GM12864 (cell line): ENCODE results near the gene OR8D4.
"Not testable (repeated sequence)": the region's sequence is repeated elsewhere in the genome, so short reads cannot be mapped to it uniquely, and the experiment has no call there.

Experiments
- DNase-seq: peaks from one replicate; pipeline ENCODE4 v3.0.0-alpha.2; 2011; ENCODE audit warnings: low read depth
- H3K4me3 ChIP-seq: 2 replicates; pipeline ENCODE4 v1.5.1; 2011; ENCODE audit warnings: mild to moderate bottlenecking, low read depth, low read length, control low read depth
- TF ChIP-seq, protein P1 (sequence below): IDR thresholded peaks from 2 replicates; pipeline ENCODE4 v1.5.1; 2011; ENCODE audit warnings: low read depth, mild to moderate bottlenecking, moderate library complexity, low read length, control low read depth, inconsistent platforms; ENCODE audit errors: missing control alignments

The OR8D4 gene

DNA sequence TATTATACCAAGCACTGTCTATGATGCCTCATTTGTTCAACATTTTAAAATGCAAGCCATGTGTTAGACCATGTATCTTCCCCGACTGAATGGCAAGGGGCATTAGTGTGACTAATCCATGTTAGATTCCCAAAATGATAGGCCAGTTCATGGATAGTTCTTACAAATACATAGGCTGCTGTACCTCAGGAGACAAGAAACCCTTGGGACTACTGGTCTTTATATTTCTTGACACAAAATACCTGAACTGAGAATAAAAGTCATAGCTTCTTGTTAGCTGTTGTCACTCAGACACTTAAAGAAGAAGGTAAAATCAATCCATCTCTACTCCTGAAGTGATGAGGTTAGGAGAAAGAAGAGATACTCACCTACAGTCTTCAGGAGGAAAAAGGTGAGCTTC is at the start of gene OR8D4:
Gene OR8D4, plus strand, starts transcription at position 301 of the 400 bp plus-strand sequence. CDS start 4,265 bp downstream, outside the sequence.
- H3K4me3 ChIP-seq = no peak within 1 kb of the TSS
- TF ChIP-seq, protein P1, sequence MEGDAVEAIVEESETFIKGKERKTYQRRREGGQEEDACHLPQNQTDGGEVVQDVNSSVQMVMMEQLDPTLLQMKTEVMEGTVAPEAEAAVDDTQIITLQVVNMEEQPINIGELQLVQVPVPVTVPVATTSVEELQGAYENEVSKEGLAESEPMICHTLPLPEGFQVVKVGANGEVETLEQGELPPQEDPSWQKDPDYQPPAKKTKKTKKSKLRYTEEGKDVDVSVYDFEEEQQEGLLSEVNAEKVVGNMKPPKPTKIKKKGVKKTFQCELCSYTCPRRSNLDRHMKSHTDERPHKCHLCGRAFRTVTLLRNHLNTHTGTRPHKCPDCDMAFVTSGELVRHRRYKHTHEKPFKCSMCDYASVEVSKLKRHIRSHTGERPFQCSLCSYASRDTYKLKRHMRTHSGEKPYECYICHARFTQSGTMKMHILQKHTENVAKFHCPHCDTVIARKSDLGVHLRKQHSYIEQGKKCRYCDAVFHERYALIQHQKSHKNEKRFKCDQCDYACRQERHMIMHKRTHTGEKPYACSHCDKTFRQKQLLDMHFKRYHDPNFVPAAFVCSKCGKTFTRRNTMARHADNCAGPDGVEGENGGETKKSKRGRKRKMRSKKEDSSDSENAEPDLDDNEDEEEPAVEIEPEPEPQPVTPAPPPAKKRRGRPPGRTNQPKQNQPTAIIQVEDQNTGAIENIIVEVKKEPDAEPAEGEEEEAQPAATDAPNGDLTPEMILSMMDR = no peak
- no peak for DNase-seq

DNA sequence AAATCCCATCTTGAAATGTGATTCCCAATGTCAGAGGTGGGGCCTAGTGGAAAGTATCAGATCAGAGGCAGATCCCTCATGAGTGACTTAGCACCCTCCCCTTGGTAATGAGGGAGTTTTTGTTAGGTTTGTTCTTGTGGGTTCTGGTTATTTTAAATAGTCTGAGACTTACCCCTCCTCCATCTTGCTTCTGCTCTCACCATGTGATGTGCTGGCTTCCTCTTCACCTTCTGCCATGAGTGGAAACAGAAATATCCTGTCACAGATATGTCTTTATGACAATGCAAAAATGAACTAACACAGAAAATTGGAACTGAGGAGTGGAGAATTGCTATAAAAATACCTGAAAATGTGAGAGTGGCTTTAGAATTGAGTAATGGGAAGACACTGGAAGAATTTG is 49.6 kb upstream of the OR8D4 start:
- DNase-seq = no peak
- no peak overlapping the region for H3K4me3 ChIP-seq
- TF ChIP-seq, protein P1 = no peak

- DNase-seq = no peak
- TF ChIP-seq, protein P1 = no peak
- no peak overlapping the region for H3K4me3 ChIP-seq
Observed at GRCh38 chr11:123853038-123853437, 48.9 kb upstream of the OR8D4 start.

DNA sequence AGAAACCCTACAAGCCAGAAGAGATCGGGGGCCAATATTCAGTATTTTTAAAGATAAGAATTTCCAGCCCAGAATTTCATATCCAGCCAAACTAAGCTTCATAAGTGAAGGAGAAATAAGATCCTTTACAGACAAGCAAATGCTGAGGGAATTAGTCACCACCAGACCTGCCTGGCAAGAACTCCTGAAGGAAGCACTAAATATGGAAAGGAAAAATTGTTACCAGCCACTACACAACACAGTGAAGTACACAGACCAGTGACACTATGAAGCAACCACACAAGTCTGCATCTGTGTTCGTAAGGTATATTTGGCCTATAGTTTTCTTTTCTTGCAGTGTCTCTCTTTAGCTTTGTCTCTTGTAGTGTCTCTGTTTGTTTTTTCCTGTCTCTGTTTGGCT is 45.5 kb upstream of the OR8D4 start:
- DNase-seq = no peak
- TF ChIP-seq, protein P1 = no peak

DNA sequence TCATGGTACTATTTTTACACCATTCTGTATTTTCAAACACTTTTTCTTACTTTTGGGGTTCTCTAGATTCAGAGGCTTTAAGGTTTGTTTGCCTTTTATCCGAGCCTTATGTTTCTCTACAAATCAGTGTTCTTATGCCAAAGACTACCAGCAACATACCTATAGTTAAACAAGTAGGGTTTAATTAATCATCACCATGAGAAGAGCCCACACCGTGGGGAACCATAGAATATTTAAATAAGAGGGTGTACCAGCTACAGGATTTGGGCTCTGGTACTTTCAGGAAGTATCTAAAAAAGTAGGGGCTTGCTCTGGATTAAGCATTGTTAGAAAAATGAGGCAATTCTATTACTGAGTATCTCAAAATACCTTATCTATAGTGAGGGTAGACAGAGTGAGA is 42.2 kb upstream of the OR8D4 start:
- TF ChIP-seq, protein P1 = no peak
- DNase-seq = no peak
- H3K4me3 ChIP-seq = no peak overlapping the region

More for the DNA sequence above, 45.5 kb upstream of the OR8D4 start:
- H3K4me3 ChIP-seq = no peak overlapping the region

GRCh38 chr11:123865293-123865692 is 36.7 kb upstream of the OR8D4 start:
- not testable (repeated sequence) for H3K4me3 ChIP-seq, DNase-seq

DNA sequence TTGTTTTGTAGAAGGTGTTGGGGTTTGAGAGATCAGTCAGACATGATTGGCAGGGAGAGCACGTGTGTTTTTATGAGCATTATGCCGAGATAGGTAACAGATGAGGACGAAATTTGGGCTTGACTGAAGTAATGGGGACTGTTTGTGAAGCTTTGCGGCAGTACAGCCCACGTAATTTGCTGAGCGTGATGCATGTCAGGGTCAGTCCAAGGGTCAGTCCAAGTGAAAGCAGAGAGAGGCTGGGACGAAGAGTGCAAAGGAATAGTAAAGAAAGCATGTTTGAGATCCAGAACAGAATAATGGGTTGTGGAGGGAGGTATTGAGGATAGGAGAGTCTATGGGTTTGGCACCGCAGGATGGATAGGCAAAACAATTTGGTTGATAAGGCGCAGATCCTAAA is 34.2 kb upstream of the OR8D4 start:
- not testable (repeated sequence) for H3K4me3 ChIP-seq, DNase-seq

DNA sequence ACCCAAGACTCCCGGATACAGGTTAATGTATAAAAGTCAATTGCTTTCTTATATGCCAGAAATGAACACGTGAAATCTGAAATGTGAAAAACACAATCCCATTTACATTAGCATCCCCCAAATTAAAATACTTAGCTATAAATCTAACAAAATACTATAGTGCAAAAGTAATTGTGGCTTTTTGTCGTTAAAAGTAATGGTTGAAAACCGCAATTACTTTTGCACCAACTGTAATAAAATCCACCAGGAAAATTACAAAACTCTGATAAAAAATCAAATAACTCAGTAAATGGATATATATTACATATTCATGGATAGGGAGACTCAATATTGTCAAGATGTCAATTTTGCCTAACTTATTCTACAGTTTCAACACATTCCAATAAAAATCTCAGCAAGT is 21.1 kb upstream of the OR8D4 start:
- DNase-seq = no peak
- no peak overlapping the region for H3K4me3 ChIP-seq
- TF ChIP-seq, protein P1 = no peak
